ENCODE results near the gene PDZK1IP1. TPM values are rescaled to one million over a fixed set of nuclear protein-coding genes. Genes with fewer than 3 reads are reported as not detected.
A peak's percentile ranks its signal among the peaks of the same experiment; 100 is the strongest.

The PDZK1IP1 gene
- total and polyA plus RNA-seq, 2 experiments from 2014 or later, result not detected

GRCh38 chr1:47213230-47213963, 23.6 kb upstream of the PDZK1IP1 start:
- Histone ChIP-seq H3K36me3 (no peaks in the 10 kb centered on the region), H3K9me3 (ENCODE audit: low read depth) (no peaks in the 10 kb centered on the region), H3K27ac (no peak overlapping the region), H3K27me3 (peaks cover 27% of the 10 kb centered on the region), H3K4me3 (no peak overlapping the region), H3K4me1 (ENCODE audit: low read depth) (no peaks in the 10 kb centered on the region)
- TF ChIP-seq CTCF (IDR thresholded peaks at IDR 0.05; ENCODE audit: low read depth, low read length), result no peak
- no peak for DNase-seq (ENCODE audit: low read depth in 1 of 2, low spot score in 1 of 2)

- H3K4me3 ChIP-seq, result no peak overlapping the region
- no peak for DNase-seq (ENCODE audit: low read depth in 1 of 2, low spot score in 1 of 2)
- H3K27ac ChIP-seq, result no peak overlapping the region
- H3K27me3 ChIP-seq, result peaks cover 27% of the 10 kb centered on the region
- no peaks in the 10 kb centered on the region for H3K9me3 ChIP-seq (ENCODE audit: low read depth)
- no peaks in the 10 kb centered on the region for H3K36me3 ChIP-seq
- H3K4me1 ChIP-seq (ENCODE audit: low read depth), result no peaks in the 10 kb centered on the region
- no peak for TF ChIP-seq CTCF (IDR thresholded peaks at IDR 0.05; ENCODE audit: low read depth, low read length)
These were observed 22.9 kb upstream of the PDZK1IP1 start for GRCh38 chr1:47212636-47213229.

- no peaks in the 10 kb centered on the region for H3K4me1 ChIP-seq (ENCODE audit: low read depth)
- H3K27ac ChIP-seq, result no peak overlapping the region
- DNase-seq (ENCODE audit: low read depth in 1 of 2, low spot score in 1 of 2), result peak in 1 of 2 donors; percentile 80
- H3K9me3 ChIP-seq (ENCODE audit: low read depth), result no peaks in the 10 kb centered on the region
- TF ChIP-seq CTCF (IDR thresholded peaks at IDR 0.05; ENCODE audit: low read depth, low read length), result no peak
- peaks cover 27% of the 10 kb centered on the region for H3K27me3 ChIP-seq
- no peaks in the 10 kb centered on the region for H3K36me3 ChIP-seq
- H3K4me3 ChIP-seq, result no peak overlapping the region
These were observed 22.0 kb upstream of the PDZK1IP1 start for GRCh38 chr1:47211796-47212269.

- Histone ChIP-seq H3K27me3 (peaks cover 30% of the 10 kb centered on the region), H3K27ac (no peak overlapping the region), H3K4me1 (ENCODE audit: low read depth) (no peaks in the 10 kb centered on the region), H3K4me3 (no peak overlapping the region), H3K9me3 (ENCODE audit: low read depth) (no peaks in the 10 kb centered on the region), H3K36me3 (no peaks in the 10 kb centered on the region)
- DNase-seq (ENCODE audit: low read depth in 1 of 2, low spot score in 1 of 2), result no peak
- TF ChIP-seq CTCF (IDR thresholded peaks at IDR 0.05; ENCODE audit: low read depth, low read length), result no peak
These were observed 20.8 kb upstream of the PDZK1IP1 start for GRCh38 chr1:47210666-47211065.

- Histone ChIP-seq H3K27me3 (peaks cover 34% of the 10 kb centered on the region), H3K27ac (no peak overlapping the region), H3K4me1 (ENCODE audit: low read depth) (no peaks in the 10 kb centered on the region), H3K36me3 (no peaks in the 10 kb centered on the region), H3K9me3 (ENCODE audit: low read depth) (no peaks in the 10 kb centered on the region), H3K4me3 (no peak overlapping the region)
- no peak for DNase-seq (ENCODE audit: low read depth in 1 of 2, low spot score in 1 of 2)
- no peak for TF ChIP-seq CTCF (IDR thresholded peaks at IDR 0.05; ENCODE audit: low read depth, low read length)
These were observed 20.0 kb upstream of the PDZK1IP1 start for GRCh38 chr1:47209725-47210325.

Data from cardiac muscle cell (in vitro differentiated cells and primary cell).